ENCODE data around the gene LRRC37A2.
"Not testable (repeated sequence)": the region's sequence is repeated elsewhere in the genome, so short reads cannot be mapped to it uniquely, and the experiment has no call there.

Gene LRRC37A2

DNA sequence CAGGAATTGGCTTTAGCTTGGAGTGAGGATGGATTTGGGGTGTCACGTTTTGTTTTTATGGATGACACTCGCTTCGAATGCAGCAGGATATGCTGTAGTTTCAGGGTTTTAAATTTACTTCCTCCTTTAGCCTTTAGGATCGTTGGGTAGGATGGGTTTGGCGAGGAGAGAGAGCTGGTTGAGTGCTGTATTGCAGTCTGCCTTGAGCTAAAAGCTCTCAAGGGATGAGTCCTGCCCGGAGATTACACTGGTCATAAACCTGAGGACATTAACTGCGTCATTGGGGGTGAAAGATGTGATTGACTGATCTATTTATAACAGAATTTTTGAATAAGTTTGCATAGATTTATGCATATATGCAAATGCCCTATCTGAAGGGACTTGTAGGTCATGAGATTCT lies 79.1 kb downstream of the LRRC37A2 start:
- in situ Hi-C loops (cut with MboI; ENCODE audit: low sequenced_read_pairs) = not testable (repeated sequence)

DNA sequence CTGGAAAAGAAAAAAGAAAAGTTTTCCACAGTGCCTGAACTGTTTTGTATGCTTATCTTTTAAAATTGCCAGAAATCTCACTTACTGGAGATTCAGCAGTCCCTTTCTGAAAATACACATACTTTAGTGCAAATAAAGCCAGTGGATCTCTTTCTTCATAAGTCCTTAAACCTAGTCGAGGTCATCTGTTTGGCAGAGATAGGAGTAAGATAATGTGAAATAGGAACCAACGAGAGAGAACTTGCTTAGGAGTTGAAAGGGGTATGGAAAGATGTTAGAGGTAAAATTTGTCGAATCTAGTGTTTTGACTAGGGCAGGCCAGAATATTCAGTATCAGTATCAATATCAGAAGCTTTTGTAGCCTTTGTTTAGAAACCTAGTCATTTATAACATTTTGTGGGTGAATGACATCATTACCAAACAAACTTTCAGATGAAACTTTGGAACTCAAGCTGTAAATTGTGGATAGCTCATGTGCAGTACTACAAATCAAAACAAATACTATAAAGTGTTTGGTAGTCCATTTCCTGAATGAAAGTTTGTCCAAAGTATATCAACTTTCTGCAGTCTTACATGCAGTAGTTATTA lies 86.2 kb downstream of the LRRC37A2 start:
- in situ Hi-C loops (cut with MboI; ENCODE audit: low sequenced_read_pairs) = not testable (repeated sequence)

DNA sequence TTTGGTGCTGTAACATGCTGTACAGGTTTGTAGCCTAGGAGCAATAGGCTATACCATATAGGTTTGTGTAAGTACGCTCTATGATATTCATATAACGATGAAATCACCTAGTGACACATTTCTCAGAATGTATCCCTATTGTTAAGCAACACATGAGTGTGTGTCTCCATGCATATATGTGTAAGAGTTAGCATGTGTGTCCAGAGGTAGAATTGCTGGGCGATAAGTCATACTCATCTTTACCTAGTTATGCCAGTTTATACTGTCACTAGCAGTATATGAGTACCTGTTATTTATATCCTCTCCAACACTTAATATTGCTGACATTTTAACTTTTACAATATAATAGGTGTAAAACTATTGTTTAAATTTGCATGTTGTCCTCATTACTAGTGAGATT lies 88.5 kb downstream of the LRRC37A2 start:
- in situ Hi-C loops (cut with MboI; ENCODE audit: low sequenced_read_pairs) = not testable (repeated sequence)

DNA sequence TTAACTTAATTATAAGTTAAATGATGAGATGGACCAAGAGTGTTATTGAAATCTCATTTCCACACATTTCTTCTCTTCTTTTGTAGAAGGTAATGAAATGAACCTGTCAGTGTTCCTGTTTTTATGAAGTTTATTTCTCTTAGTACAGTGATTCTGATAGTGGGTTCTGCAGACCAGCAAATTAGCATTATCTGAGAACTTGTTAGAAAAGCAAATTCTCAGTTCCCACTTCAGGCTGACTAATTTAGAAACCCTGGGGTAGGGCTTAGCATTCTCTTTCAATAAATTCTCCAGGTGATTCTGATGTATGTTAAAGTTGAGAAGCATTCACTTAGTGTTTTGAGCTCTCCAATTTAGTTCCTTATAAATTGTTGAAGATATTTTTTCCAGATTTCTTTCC lies 90.9 kb downstream of the LRRC37A2 start:
- in situ Hi-C loops (cut with MboI; ENCODE audit: low sequenced_read_pairs) = not testable (repeated sequence)

Data from HL-60/S4 treated with phorbol 12-myristate 13-acetate at 8.2 ng/mL for 4 days and 3 days (cell line).